ENCODE measurements around the gene RPA1. TPM values are rescaled to one million over a fixed set of nuclear protein-coding genes. Genes with fewer than 3 reads are reported as not detected.

Gene RPA1
- total and polyA plus RNA-seq, 2 of the 8 experiments (the other 6 are each of a cell fraction or from before 2014, with no cell fraction given), result 79.1 to 194 TPM

DNA sequence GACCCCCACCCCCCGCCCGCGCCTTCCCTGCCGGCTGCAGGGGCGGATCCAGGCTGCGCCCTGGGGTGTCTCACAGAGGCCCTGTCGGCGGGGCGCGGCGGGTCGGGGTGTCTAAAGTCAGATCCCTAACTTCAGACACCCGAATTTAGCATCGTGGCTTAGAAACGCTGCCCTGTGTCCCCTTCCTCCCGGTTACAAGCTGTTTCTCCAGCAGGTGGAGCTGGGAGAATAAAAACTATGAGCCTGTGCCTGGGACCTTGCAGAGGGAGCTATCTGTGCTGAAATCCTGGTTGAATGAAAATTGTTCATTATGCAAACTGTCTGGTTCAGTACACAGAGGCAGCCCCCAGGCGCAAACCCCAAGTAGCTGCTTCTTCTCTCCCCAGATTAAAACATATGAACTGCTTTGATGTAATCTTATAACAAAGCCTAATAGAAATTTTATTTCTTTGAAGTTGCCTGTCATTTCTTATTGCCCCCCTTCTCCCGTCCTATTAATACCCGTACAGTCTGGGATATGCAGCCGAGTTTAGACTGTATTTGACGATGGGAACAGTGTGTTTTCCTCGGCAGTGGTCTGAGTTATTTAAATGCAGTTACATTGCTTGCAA, 79.0 kb downstream of the RPA1 start:
- ChIA-PET POLR2A (ENCODE audit: partially characterized antibody) (interaction anchor here (0.8 to 1.5 kb wide), 2 partner anchors 115 to 132 kb away, joined by 3 read pairs; no protein-coding TSS in a partner anchor), CTCF (ENCODE audit: partially characterized antibody) (interaction anchor here (0.7 to 3.7 kb wide), 28 partner anchors 11 to 340 kb away, joined by 3 to 47 read pairs (median 4); partner anchors contain the start of genes DPH1, HIC1, OVCA2 and RTN4RL1)
- Histone ChIP-seq H3K4me3 (ENCODE audit: extremely low read depth in 1 of 4, insufficient read depth in 2 of 4, low read depth in 3 of 4, low read length in 4 of 4) (peak overlapping the region in 3 of 4 experiments; percentile 17 to 48 (median 34); a peak in 3 of 8 replicates), H3K27ac (ENCODE audit: low read depth, low read length) (no peak overlapping the region), H2BK15ac (ENCODE audit: low read length) (no peak overlapping the region), H2AK5ac (ENCODE audit: low read depth, low read length) (no peak overlapping the region), H3K23ac (ENCODE audit: insufficient read length) (no peak overlapping the region), H3K79me1 (ENCODE audit: low read depth, low read length) (no peaks in the 10 kb centered on the region), H3K4me1 (replicated peaks in 1 of 4; ENCODE audit: control insufficient read depth in 3 of 4, insufficient read depth in 4 of 4, low read length in 3 of 4) (peaks cover 0 to 4% (median 3%) of the 10 kb centered on the region in 4 experiments; a peak in 3 of 7 replicates), H3K27me3 (replicated peaks in 1 of 4; ENCODE audit: control insufficient read depth in 3 of 4, extremely low read depth in 1 of 4, insufficient read depth in 3 of 4, low read length in 3 of 4) (peaks cover 40 to 85% (median 71%) of the 10 kb centered on the region in 4 experiments), H3K18ac (ENCODE audit: extremely low read depth, low read length) (no peak overlapping the region), H3K23me2 (ENCODE audit: low read depth, low read length) (peaks cover 2% of the 10 kb centered on the region; the same call in 1 of the 2 replicates), H2BK120ac (replicated peaks; ENCODE audit: low read depth, low read length) (no peak overlapping the region), H4K91ac (replicated peaks; ENCODE audit: insufficient read length, low read length) (no peak overlapping the region), H3K9me3 (ENCODE audit: insufficient read depth in 2 of 2, low read depth in 1 of 2, low read length in 1 of 2) (no peaks in the 10 kb centered on the region), H4K20me1 (replicated peaks in 1 of 2; ENCODE audit: control insufficient read depth in 1 of 2, insufficient read depth in 2 of 2, low read length in 2 of 2) (peaks cover 2 to 9% of the 10 kb centered on the region in 2 experiments), H3K9ac (replicated peaks in 1 of 4; ENCODE audit: extremely low read depth in 1 of 4, low read depth in 3 of 4, low read length in 3 of 4) (no peak overlapping the region), H2AFZ (ENCODE audit: low read length) (no peak overlapping the region), H4K5ac (ENCODE audit: insufficient read length, low read depth, low read length) (no peak overlapping the region), H3K4ac (replicated peaks; ENCODE audit: insufficient read length, low read depth, low read length) (no peak overlapping the region), H3K14ac (ENCODE audit: insufficient read length) (no peak overlapping the region), H3K79me2 (ENCODE audit: control insufficient read depth in 1 of 2, insufficient read depth in 2 of 2, low read length in 2 of 2) (no peaks in the 10 kb centered on the region), H2BK12ac (ENCODE audit: low read depth, low read length) (no peak overlapping the region), H4K8ac (ENCODE audit: extremely low read depth, insufficient read depth, low read length) (no peak overlapping the region), H2BK20ac (ENCODE audit: low read length) (no peak overlapping the region), H3K36me3 (ENCODE audit: control insufficient read depth in 2 of 4, insufficient read depth in 4 of 4, low read length in 3 of 4) (no peaks in the 10 kb centered on the region), H3K56ac (replicated peaks; ENCODE audit: insufficient read length, low read depth, low read length) (no peak overlapping the region), H3K4me2 (ENCODE audit: insufficient read depth in 1 of 2, low read depth in 2 of 2, low read length in 2 of 2) (peak overlapping the region; percentile 30 to 66; a peak in 3 of 4 replicates), H2BK5ac (ENCODE audit: low read depth, low read length) (no peak overlapping the region)
- DNase-seq (ENCODE audit: low read depth in 1 of 2, low spot score in 2 of 2), result no peak
- WGBS, 2 experiments (ENCODE audit: extremely low coverage in 1 of 2, insufficient coverage in 1 of 2, insufficient read length in 1 of 2, insufficient replicate concordance in 2 of 2, low coverage in 1 of 2, low lambda C conversion rate in 2 of 2, missing lambda C conversion rate in 1 of 2), result 11% methylated on average over 19 of the region's 22 CpGs; no CpG with 5 or more reads in 1 of the 2 experiments
- FAIRE-seq, result peak; percentile 89
- TF ChIP-seq SUZ12 (IDR thresholded peaks at IDR 0.05; ENCODE audit: low read length) (no peak), GTF2F1 (IDR thresholded peaks at IDR 0.05; ENCODE audit: borderline replicate concordance, low read depth, low read length) (no peak), CBX8 (IDR thresholded peaks at IDR 0.05; ENCODE audit: borderline replicate concordance, low read depth, low read length) (no peak), TEAD4 (IDR thresholded peaks at IDR 0.05; ENCODE audit: low read depth, low read length) (no peak), SAP30 (IDR thresholded peaks at IDR 0.05; ENCODE audit: insufficient read depth, insufficient replicate concordance, low read length) (no peak), RBBP5 (IDR thresholded peaks at IDR 0.05; ENCODE audit: borderline replicate concordance, low read depth, low read length) (no peak), RXRA (IDR thresholded peaks at IDR 0.05; ENCODE audit: insufficient read depth, low read depth, low read length) (0 out of 2 replicates have a peak, but pooled peaks have one; percentile 4), CHD2 (IDR thresholded peaks at IDR 0.05; ENCODE audit: low read length) (no peak), SP2 (IDR thresholded peaks at IDR 0.05; ENCODE audit: low read length) (no peak), JUND (IDR thresholded peaks at IDR 0.05; ENCODE audit: low read length) (no peak), RAD21 (IDR thresholded peaks at IDR 0.05 in 1 of 2, conservative IDR thresholded peaks at IDR 0.05 in 1 of 2; ENCODE audit: low read depth in 2 of 2, low read length in 2 of 2) (peak; percentile 87 to 89), SIN3A (conservative IDR thresholded peaks at IDR 0.05 in 1 of 2, IDR thresholded peaks at IDR 0.05 in 1 of 2; ENCODE audit: low read depth in 1 of 2, low read length in 2 of 2) (0 out of 4 replicates have a peak, but pooled peaks of 1 of the 2 experiments have one; percentile 44)

Measured in H1 (cell line).